H1 (cell line): ENCODE data around the gene AGR2.

Experiments
- ATF3 ChIP-seq: IDR thresholded peaks from 2 replicates; pipeline ENCODE4 v1.6.1; 2011; ENCODE audit warnings: low read depth, mild to moderate bottlenecking, low read length; ENCODE audit not compliant: insufficient read depth
- BACH1 ChIP-seq: IDR thresholded peaks from 2 replicates; pipeline ENCODE4 v1.6.1; 2012; ENCODE audit warnings: low read length, improper control_type of control experiment
- CTCF ChIP-seq, 3 experiments: IDR thresholded peaks; 1 replicate in 2 of 3; 2 replicates in 1 of 3; pipeline versions ENCODE4 v1.5.1 to v1.6.1; 2011; ENCODE audit warnings: low read length in 3 of 3, mild to moderate bottlenecking in 3 of 3, inconsistent platforms in 2 of 3, low read depth in 1 of 3, moderate library complexity in 1 of 3; ENCODE audit not compliant: insufficient read depth in 1 of 3; ENCODE audit errors: control extremely low read depth in 1 of 3
- GABPA ChIP-seq: IDR thresholded peaks from 2 replicates; pipeline ENCODE4 v1.6.1; 2011; ENCODE audit warnings: mild to moderate bottlenecking, low read length, moderate library complexity, borderline replicate concordance; ENCODE audit not compliant: insufficient read depth
- KDM1A ChIP-seq: fragments of 200-600, 300-600 bp; sonication (generic); IDR thresholded peaks from 2 replicates; pipeline ENCODE4 v1.7.1; 2016; ENCODE audit warnings: mild to moderate bottlenecking, low read length, borderline replicate concordance
- KDM5A ChIP-seq: fragments of 200-600 bp; IDR thresholded peaks from 2 replicates; pipeline ENCODE4 v1.7.1; 2012; ENCODE audit warnings: mild to moderate bottlenecking, low read length, inconsistent platforms, mixed read lengths
- POLR2A ChIP-seq, 2 experiments: IDR thresholded peaks; 1 replicate in 1 of 2; 2 replicates in 1 of 2; pipeline ENCODE4 v1.6.1; 2011; ENCODE audit warnings: low read depth in 2 of 2, low read length in 2 of 2, mild to moderate bottlenecking in 2 of 2; ENCODE audit errors: control extremely low read depth in 1 of 2
- POLR2AphosphoS5 ChIP-seq: IDR thresholded peaks from 2 replicates; pipeline ENCODE4 v1.6.1; 2011; ENCODE audit warnings: low read depth, low read length
- RFX5 ChIP-seq: IDR thresholded peaks from 2 replicates; pipeline ENCODE4 v1.6.1; 2011; ENCODE audit warnings: low read depth, low read length, improper control_type of control experiment, borderline replicate concordance
- SP2 ChIP-seq: IDR thresholded peaks from 2 replicates; pipeline ENCODE4 v1.6.1; 2012; ENCODE audit warnings: mild to moderate bottlenecking, low read length, inconsistent platforms
- TAF1 ChIP-seq: IDR thresholded peaks from 2 replicates; pipeline ENCODE4 v1.6.1; 2011; ENCODE audit warnings: mild to moderate bottlenecking, low read depth, low read length
- ZNF274 ChIP-seq: IDR thresholded peaks from 2 replicates; pipeline ENCODE4 v1.7.0; 2012; ENCODE audit warnings: low read length, borderline replicate concordance; ENCODE audit errors: extremely low read depth

- TF ChIP-seq SP2, result no peak
- TF ChIP-seq CTCF (IDR thresholded peaks at IDR 0.05; ENCODE audit: control extremely low read depth in 1 of 3, insufficient read depth in 1 of 3, low read depth in 1 of 3, low read length in 3 of 3), result no peak
- TF ChIP-seq POLR2A (IDR thresholded peaks at IDR 0.05; ENCODE audit: control extremely low read depth in 1 of 2, low read depth in 2 of 2, low read length in 2 of 2), result no peak
- no peak for TF ChIP-seq GABPA
- no peak for TF ChIP-seq ATF3
- no peak for TF ChIP-seq BACH1
- TF ChIP-seq ZNF274, result no peak
- TF ChIP-seq RFX5, result no peak
- TF ChIP-seq KDM5A, result no peak
- no peak for TF ChIP-seq POLR2AphosphoS5
- TF ChIP-seq TAF1, result no peak
- no peak for TF ChIP-seq KDM1A
These were observed 28.7 kb downstream of the AGR2 start for GRCh38 chr7:16776053-16776452.
